Osteocyte (in vitro differentiated cells): ENCODE measurements around the gene DACH1. TPM values are rescaled to one million over a fixed set of nuclear protein-coding genes. Genes with fewer than 3 reads are reported as not detected.

ENCODE experiments used
- DNase-seq: peaks from one replicate; pipeline ENCODE4 v3.0.0; 2021; ENCODE audit warnings: mixed read lengths; ENCODE audit not compliant: unreplicated experiment; ENCODE audit errors: extremely low spot score
- H3K27ac Mint-ChIP-seq: one replicate; pipeline ENCODE4 v1.8.0; 2021; ENCODE audit warnings: mild to moderate bottlenecking, mixed read lengths; ENCODE audit not compliant: unreplicated experiment
- H3K27me3 Mint-ChIP-seq: one replicate; pipeline ENCODE4 v1.8.0; 2021; ENCODE audit warnings: mixed read lengths; ENCODE audit not compliant: unreplicated experiment
- H3K36me3 Mint-ChIP-seq: one replicate; pipeline ENCODE4 v1.8.0; 2021; ENCODE audit warnings: mixed read lengths; ENCODE audit not compliant: unreplicated experiment
- H3K4me1 Mint-ChIP-seq: one replicate; pipeline ENCODE4 v1.8.0; 2021; ENCODE audit warnings: mixed read lengths; ENCODE audit not compliant: unreplicated experiment
- H3K4me3 Mint-ChIP-seq: one replicate; pipeline ENCODE4 v1.8.0; 2021; ENCODE audit warnings: mild to moderate bottlenecking, moderate library complexity, mixed read lengths; ENCODE audit not compliant: unreplicated experiment
- H3K9me3 Mint-ChIP-seq: one replicate; pipeline ENCODE4 v1.8.0; 2021; ENCODE audit warnings: mixed read lengths; ENCODE audit not compliant: unreplicated experiment
- total RNA-seq: library from RNA; stranded (reverse); gene quantifications from 2 replicates; pipeline ENCODE4 v1.2.1, GENCODE V29; 2021
- TF ChIP-seq, protein P1 (sequence below): fragments of 200-600 bp; sonication (generic); IDR thresholded peaks from 2 replicates; pipeline ENCODE4 v1.5.0; 2021; ENCODE audit warnings: antibody characterized with exemption, mild to moderate bottlenecking, moderate library complexity

Gene DACH1
- total RNA-seq, 1 donor from 2014 or later, result 0.54 TPM

DNA sequence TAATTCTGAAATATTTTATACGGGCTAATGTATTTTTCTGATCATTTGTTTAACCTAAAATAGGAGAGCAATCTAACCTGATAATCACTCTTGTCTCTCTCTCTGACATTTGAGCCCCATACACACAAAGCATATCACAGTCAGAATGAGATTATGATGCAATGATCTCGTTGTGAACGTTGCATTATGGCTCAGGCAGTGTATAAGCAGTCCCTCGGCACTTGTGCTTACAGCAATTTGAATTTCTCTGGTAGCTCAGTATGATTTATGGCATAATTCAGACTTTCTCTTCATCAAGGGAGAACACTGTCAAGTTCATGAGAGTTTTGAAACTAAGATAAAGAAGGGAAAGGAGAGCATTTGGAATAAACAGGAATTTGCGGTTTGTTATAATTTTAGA lies 256.1 kb downstream of the DACH1 start:
- Mint-ChIP-seq H3K27ac (no peak overlapping the region), H3K4me3 (no peak overlapping the region), H3K27me3 (peaks cover 4% of the 10 kb centered on the region), H3K4me1 (no peaks in the 10 kb centered on the region), H3K9me3 (no peaks in the 10 kb centered on the region), H3K36me3 (no peaks in the 10 kb centered on the region)
- TF ChIP-seq, protein P1, sequence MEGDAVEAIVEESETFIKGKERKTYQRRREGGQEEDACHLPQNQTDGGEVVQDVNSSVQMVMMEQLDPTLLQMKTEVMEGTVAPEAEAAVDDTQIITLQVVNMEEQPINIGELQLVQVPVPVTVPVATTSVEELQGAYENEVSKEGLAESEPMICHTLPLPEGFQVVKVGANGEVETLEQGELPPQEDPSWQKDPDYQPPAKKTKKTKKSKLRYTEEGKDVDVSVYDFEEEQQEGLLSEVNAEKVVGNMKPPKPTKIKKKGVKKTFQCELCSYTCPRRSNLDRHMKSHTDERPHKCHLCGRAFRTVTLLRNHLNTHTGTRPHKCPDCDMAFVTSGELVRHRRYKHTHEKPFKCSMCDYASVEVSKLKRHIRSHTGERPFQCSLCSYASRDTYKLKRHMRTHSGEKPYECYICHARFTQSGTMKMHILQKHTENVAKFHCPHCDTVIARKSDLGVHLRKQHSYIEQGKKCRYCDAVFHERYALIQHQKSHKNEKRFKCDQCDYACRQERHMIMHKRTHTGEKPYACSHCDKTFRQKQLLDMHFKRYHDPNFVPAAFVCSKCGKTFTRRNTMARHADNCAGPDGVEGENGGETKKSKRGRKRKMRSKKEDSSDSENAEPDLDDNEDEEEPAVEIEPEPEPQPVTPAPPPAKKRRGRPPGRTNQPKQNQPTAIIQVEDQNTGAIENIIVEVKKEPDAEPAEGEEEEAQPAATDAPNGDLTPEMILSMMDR, result no peak
- DNase-seq, result no peak

DNA sequence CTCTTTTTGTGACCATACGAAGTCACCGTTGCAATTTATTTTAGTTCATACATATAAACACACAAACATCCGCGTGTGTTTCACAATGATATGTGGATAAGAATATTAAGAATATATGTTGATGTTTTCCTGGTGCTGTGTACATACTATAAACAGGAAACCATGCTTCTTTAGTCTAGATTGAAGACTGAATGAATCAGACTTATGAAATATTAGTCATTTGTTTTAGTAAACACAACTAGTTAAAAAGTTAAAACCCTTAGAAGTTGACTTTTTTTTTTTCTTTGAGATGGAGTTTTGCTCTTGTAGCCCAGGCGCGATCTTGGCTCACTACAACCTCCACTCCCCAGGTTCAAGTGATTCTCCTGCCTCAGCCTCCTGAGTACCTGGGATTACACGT lies 257.7 kb downstream of the DACH1 start:
- Mint-ChIP-seq H3K4me1 (no peaks in the 10 kb centered on the region), H3K36me3 (no peaks in the 10 kb centered on the region), H3K27ac (no peak overlapping the region), H3K27me3 (peaks cover 6% of the 10 kb centered on the region), H3K4me3 (no peak overlapping the region), H3K9me3 (no peaks in the 10 kb centered on the region)
- DNase-seq, result no peak
- TF ChIP-seq, protein P1, result no peak

DNA sequence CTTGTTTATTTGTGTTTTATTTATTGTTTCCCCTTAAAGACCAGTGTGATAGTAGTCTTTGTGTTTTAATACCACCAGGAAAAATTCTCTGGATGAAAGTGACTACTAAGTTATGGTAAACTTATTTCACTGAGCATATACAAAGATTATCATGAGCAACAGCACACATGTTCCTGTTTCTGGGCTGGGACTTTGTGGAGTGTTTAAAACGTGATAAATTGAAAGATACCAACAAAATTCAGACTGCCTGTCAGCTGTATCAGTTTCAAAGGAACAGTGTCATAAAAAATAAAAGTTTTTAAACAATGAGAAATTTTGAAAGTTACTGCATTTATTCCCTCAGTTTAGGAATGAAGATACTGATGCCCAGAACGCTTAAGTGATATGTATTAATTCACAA lies 259.4 kb downstream of the DACH1 start:
- H3K4me3 Mint-ChIP-seq, result no peak overlapping the region
- H3K27ac Mint-ChIP-seq, result no peak overlapping the region
- TF ChIP-seq, protein P1, result no peak
- peaks cover 6% of the 10 kb centered on the region for H3K27me3 Mint-ChIP-seq
- H3K9me3 Mint-ChIP-seq, result no peaks in the 10 kb centered on the region
- H3K36me3 Mint-ChIP-seq, result no peaks in the 10 kb centered on the region
- DNase-seq, result no peak
- H3K4me1 Mint-ChIP-seq, result no peaks in the 10 kb centered on the region

DNA sequence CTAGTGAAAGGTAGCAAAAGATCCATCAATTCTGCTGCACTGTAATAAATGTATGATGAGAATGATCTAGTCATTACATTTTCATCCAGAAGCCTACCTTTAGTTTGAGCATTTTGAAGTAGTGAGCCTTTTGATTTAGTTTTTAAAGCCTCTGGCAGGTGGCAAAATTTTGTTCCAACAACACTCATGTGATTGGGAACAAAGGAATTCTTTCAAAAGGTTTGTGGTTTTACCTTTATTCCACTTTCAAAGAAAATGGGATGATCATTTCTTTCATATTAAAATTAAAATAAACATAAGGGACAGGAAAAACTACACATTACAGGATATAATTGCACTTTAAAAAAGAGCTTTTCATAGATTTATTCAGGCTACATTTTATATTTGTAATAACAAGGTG lies 260.2 kb downstream of the DACH1 start:
- TF ChIP-seq, protein P1, result no peak
- Mint-ChIP-seq H3K27ac (no peak overlapping the region), H3K4me1 (no peaks in the 10 kb centered on the region), H3K27me3 (peaks cover 6% of the 10 kb centered on the region), H3K9me3 (no peaks in the 10 kb centered on the region), H3K36me3 (no peaks in the 10 kb centered on the region), H3K4me3 (no peak overlapping the region)
- DNase-seq, result no peak

DNA sequence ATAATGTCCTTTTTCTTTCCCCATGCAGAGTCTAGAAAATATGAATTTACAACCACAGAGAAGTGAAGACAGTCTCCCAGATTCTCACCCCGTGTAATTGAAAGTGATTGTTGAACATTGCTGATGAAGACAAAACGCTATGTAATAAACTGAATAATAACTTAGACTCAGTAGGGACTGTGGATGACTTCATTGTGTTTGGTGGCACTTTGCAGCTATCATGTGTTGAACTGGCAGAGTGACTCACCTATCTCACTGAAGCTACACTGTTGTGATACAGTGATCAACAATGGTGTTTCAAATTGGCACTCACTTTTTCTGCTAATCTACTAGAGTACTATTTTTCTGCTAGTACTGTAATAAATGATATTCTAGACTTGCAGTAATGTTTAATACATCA lies 261.3 kb downstream of the DACH1 start:
- TF ChIP-seq, protein P1, result no peak

More for the DNA sequence above, 261.3 kb downstream of the DACH1 start:
- no peak for DNase-seq
- Mint-ChIP-seq H3K4me1 (no peaks in the 10 kb centered on the region), H3K27me3 (peaks cover 6% of the 10 kb centered on the region), H3K27ac (no peak overlapping the region), H3K36me3 (no peaks in the 10 kb centered on the region), H3K4me3 (no peak overlapping the region), H3K9me3 (no peaks in the 10 kb centered on the region)
